ENCODE results near the gene RTN4R.

Gene RTN4R

GRCh38 chr22:20257212-20258020 lies 10.7 kb downstream of the RTN4R start:
- DNase-seq (ENCODE audit: low read depth in 2 of 2): no peak

- DNase-seq (ENCODE audit: low read depth in 2 of 2): no peak
Measured at GRCh38 chr22:20256551-20257211, 11.4 kb downstream of the RTN4R start.

GRCh38 chr22:20256027-20256426 lies 12.1 kb downstream of the RTN4R start:
- DNase-seq (ENCODE audit: low read depth in 2 of 2): no peak

- DNase-seq (ENCODE audit: low read depth in 2 of 2): no peak
Measured at GRCh38 chr22:20254975-20255946, 12.9 kb downstream of the RTN4R start.

GRCh38 chr22:20253161-20253560 lies 15.0 kb downstream of the RTN4R start:
- no peak for DNase-seq (ENCODE audit: low read depth in 2 of 2)

- no peak for DNase-seq (ENCODE audit: low read depth in 2 of 2)
Measured at GRCh38 chr22:20251981-20252380, 16.1 kb downstream of the RTN4R start.

GRCh38 chr22:20251491-20251890 lies 16.6 kb downstream of the RTN4R start:
- no peak for DNase-seq (ENCODE audit: low read depth in 2 of 2)

GRCh38 chr22:20249797-20250354 lies 18.2 kb downstream of the RTN4R start:
- no peak for DNase-seq (ENCODE audit: low read depth in 2 of 2)

- no peak for DNase-seq (ENCODE audit: low read depth in 2 of 2)
Measured at GRCh38 chr22:20248461-20248978, 19.6 kb downstream of the RTN4R start.

- DNase-seq (ENCODE audit: low read depth in 2 of 2): no peak
Measured at GRCh38 chr22:20247608-20248171, 20.4 kb downstream of the RTN4R start.

- DNase-seq (ENCODE audit: low read depth in 2 of 2): no peak
Measured at GRCh38 chr22:20247010-20247505, 21.1 kb downstream of the RTN4R start.

- DNase-seq (ENCODE audit: low read depth in 2 of 2): no peak
Measured at GRCh38 chr22:20246368-20247009, 21.6 kb downstream of the RTN4R start.

GRCh38 chr22:20245577-20246367 lies 22.3 kb downstream of the RTN4R start:
- no peak for DNase-seq (ENCODE audit: low read depth in 2 of 2)

GRCh38 chr22:20244691-20245576 lies 23.2 kb downstream of the RTN4R start:
- DNase-seq (ENCODE audit: low read depth in 2 of 2): no peak

- no peak for DNase-seq (ENCODE audit: low read depth in 2 of 2)
Measured at GRCh38 chr22:20244250-20244648, 23.9 kb downstream of the RTN4R start.

GRCh38 chr22:20243537-20244249 lies 24.4 kb downstream of the RTN4R start:
- DNase-seq (ENCODE audit: low read depth in 2 of 2): peak; percentile 55

GRCh38 chr22:20243176-20243536 lies 25.0 kb downstream of the RTN4R start:
- no peak for DNase-seq (ENCODE audit: low read depth in 2 of 2)
